GM12891 (cell line): Measurements from ENCODE around the gene ASIC2.

Experiments used
- PAX5 ChIP-seq: IDR thresholded peaks from 2 replicates; pipeline ENCODE4 v1.6.1; 2011; ENCODE audit warnings: low read length, moderate library complexity, mild to moderate bottlenecking; ENCODE audit not compliant: insufficient read depth, severe bottlenecking
- POLR2A ChIP-seq: IDR thresholded peaks from 2 replicates; pipeline ENCODE4 v1.6.1; 2011; ENCODE audit warnings: low read depth, low read length, control low read depth
- POLR2AphosphoS5 ChIP-seq: IDR thresholded peaks from 2 replicates; pipeline ENCODE4 v1.6.1; 2011; ENCODE audit warnings: low read depth, low read length, control low read depth
- SPI1 ChIP-seq: IDR thresholded peaks from 2 replicates; pipeline ENCODE4 v1.6.1; 2011; ENCODE audit warnings: low read depth, low read length, control low read depth
- TAF1 ChIP-seq: IDR thresholded peaks from 2 replicates; pipeline ENCODE4 v1.6.1; 2011; ENCODE audit warnings: low read depth, low read length, control low read depth

DNA sequence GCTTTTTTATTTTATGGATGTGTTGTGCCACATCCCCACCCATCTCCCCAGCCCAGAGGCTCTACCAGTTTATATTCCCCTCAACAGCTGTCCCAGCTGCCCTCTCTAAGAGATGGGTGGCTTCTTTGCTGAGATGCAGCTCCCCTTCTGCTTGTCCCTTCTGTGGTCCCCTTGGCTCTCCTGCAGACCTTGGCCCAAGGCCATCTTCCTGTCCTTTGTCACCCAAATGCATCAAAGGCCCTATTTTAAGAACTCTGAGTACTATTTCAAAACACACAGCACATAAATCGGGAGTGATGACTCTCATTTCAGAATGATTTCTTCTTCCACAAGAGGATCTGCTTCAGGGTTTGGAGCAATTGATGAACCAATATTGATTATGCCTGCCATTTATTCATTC is 216.1 kb downstream of the ASIC2 start:
- TF ChIP-seq TAF1: no peak
- TF ChIP-seq POLR2A: no peak
- TF ChIP-seq PAX5: no peak
- no peak for TF ChIP-seq POLR2AphosphoS5
- TF ChIP-seq SPI1: no peak
